Natural killer cell (primary cell): ENCODE results near the gene KLK10. TPM values are rescaled to one million over a fixed set of nuclear protein-coding genes. Genes with fewer than 3 reads are reported as not detected.

Source experiments
- ATAC-seq, 3 donors: fragments of 150-1000 bp in 2 of 3; fragments of 200-7000 bp in 1 of 3; cut with Tn5 transposase; 1 replicate in 1 of 3; 2 replicates in 2 of 3; pipeline ENCODE4 v1.10.0; 2021; ENCODE audit warnings: mild to moderate bottlenecking in 2 of 3, moderate library complexity in 2 of 3
- DNase-seq, 2 donors: peaks; one replicate each; pipeline versions ENCODE4 v3.0.0 to v3.0.0-alpha.2; 2013 to 2021; ENCODE audit warnings: mixed read lengths in 1 of 2
- H3K27ac ChIP-seq: one replicate; pipeline ENCODE4 v1.5.1; 2013; ENCODE audit warnings: mild to moderate bottlenecking, low read length
- H3K27me3 ChIP-seq: one replicate; pipeline ENCODE4 v1.6.1; 2013; ENCODE audit warnings: low read length; ENCODE audit not compliant: control insufficient read depth, insufficient read depth
- H3K36me3 ChIP-seq: one replicate; pipeline ENCODE4 v1.6.1; 2013; ENCODE audit warnings: low read length; ENCODE audit not compliant: control insufficient read depth, insufficient read depth
- H3K4me1 ChIP-seq: one replicate; pipeline ENCODE4 v1.6.1; 2013; ENCODE audit warnings: low read length; ENCODE audit not compliant: control insufficient read depth, insufficient read depth
- H3K4me3 ChIP-seq: one replicate; pipeline ENCODE4 v1.5.1; 2013; ENCODE audit warnings: low read length
- H3K9me3 ChIP-seq: one replicate; pipeline ENCODE4 v1.6.1; 2013; ENCODE audit warnings: low read length; ENCODE audit not compliant: control insufficient read depth, insufficient read depth
- H3K27ac Mint-ChIP-seq, 2 donors: one replicate each; pipeline ENCODE4 v1.8.0; 2022; ENCODE audit warnings: mild to moderate bottlenecking in 2 of 2, mixed read lengths in 2 of 2, moderate library complexity in 1 of 2
- H3K27me3 Mint-ChIP-seq, 2 donors: one replicate each; pipeline ENCODE4 v1.8.0; 2022; ENCODE audit warnings: low read depth in 2 of 2, mixed read lengths in 2 of 2
- H3K36me3 Mint-ChIP-seq: one replicate; pipeline ENCODE4 v1.8.0; 2022; ENCODE audit warnings: mixed read lengths
- H3K4me1 Mint-ChIP-seq, 2 donors: one replicate each; pipeline ENCODE4 v1.8.0; 2022; ENCODE audit warnings: mixed read lengths in 2 of 2
- H3K4me3 Mint-ChIP-seq: one replicate; pipeline ENCODE4 v1.8.0; 2022; ENCODE audit warnings: mild to moderate bottlenecking, moderate library complexity, mixed read lengths
- H3K9me3 Mint-ChIP-seq, 2 donors: one replicate each; pipeline ENCODE4 v1.8.0; 2022; ENCODE audit warnings: mixed read lengths in 2 of 2
- WGBS: methylation state at CpG from one replicate; pipeline ENCODE4 v1.1.7; 2013; ENCODE audit warnings: missing lambda C conversion rate; ENCODE audit not compliant: insufficient coverage; 5-methylcytosine and 5-hydroxymethylcytosine counted together
- intact Hi-C: fragments of 100-400 bp; cut with micrococcal nuclease; formaldehyde crosslinking; loops from one replicate; pipeline ENCODE4 v1.14.2; 2022
- total RNA-seq, 4 donors: library from RNA; stranded (reverse); fragments of 120-200 nt in 1 of 4; gene quantifications; one replicate each; pipeline versions ENCODE4 v1.2.3 to v1.2.4, GENCODE V29; 2013 to 2022
- TF ChIP-seq, protein P1 (sequence below): fragments of 200-600 bp; IDR thresholded peaks from one replicate; pipeline ENCODE4 v1.8.0; 2022; ENCODE audit warnings: antibody characterized with exemption

Gene KLK10
- total RNA-seq, 3 donors from 2014 or later (not counting 1 experiment from before 2014, with no cell fraction given), result not detected

DNA sequence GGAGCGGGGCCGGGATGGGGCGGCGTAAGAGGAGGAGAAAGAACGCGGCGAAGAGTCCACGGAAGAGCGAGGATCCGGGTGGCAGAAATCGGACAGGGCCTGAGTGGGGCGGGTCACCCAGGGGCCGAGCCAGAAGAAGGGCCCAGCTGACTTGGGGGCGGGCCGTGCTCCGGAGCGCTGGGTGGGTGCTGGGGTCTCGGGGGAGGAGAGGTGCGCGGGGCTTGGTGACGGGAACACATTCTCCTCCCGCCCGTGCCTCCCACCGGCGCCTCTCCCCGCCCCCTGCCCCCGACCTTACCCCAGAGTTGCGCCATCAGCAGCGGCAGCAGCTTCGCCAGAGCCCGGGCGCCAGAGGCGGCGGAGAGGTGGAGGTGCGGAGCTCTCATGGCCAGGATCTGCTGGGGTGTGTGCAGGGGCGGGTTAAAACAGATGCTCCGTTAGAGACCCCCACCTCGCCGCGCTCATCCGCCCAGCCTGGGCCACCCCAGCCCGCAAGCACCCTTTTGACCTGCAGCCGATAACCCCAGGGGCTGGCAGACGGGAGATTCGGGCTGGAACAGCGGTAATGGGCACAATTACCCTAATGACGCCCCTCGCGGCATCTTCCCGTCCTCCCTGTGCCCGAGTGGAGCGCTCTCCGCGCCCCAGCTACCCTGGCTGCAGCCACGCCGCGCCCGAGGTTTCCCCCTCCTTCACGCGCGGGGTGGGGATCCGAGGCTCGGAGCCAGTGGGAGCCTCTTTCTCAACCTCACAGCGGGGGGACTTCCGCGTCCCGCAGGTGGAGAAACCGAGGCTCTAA is 565 bp downstream of the KLK10 start:
- H3K4me1 Mint-ChIP-seq, result peaks cover 17 to 23% of the 10 kb centered on the region in 2 donors
- no peaks in the 10 kb centered on the region for H3K36me3 Mint-ChIP-seq
- Histone ChIP-seq H3K9me3 (no peaks in the 10 kb centered on the region), H3K27ac (no peak overlapping the region), H3K4me3 (no peak overlapping the region), H3K27me3 (peaks cover 25% of the 10 kb centered on the region), H3K4me1 (peaks cover 28% of the 10 kb centered on the region), H3K36me3 (no peaks in the 10 kb centered on the region)
- ATAC-seq, result peak in 2 of 3 donors; percentile 29 to 39
- no peaks in the 10 kb centered on the region for H3K9me3 Mint-ChIP-seq
- WGBS, result 3% methylated on average over 63 of the region's 68 CpGs
- TF ChIP-seq, protein P1, sequence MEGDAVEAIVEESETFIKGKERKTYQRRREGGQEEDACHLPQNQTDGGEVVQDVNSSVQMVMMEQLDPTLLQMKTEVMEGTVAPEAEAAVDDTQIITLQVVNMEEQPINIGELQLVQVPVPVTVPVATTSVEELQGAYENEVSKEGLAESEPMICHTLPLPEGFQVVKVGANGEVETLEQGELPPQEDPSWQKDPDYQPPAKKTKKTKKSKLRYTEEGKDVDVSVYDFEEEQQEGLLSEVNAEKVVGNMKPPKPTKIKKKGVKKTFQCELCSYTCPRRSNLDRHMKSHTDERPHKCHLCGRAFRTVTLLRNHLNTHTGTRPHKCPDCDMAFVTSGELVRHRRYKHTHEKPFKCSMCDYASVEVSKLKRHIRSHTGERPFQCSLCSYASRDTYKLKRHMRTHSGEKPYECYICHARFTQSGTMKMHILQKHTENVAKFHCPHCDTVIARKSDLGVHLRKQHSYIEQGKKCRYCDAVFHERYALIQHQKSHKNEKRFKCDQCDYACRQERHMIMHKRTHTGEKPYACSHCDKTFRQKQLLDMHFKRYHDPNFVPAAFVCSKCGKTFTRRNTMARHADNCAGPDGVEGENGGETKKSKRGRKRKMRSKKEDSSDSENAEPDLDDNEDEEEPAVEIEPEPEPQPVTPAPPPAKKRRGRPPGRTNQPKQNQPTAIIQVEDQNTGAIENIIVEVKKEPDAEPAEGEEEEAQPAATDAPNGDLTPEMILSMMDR, result no peak
- no peak for DNase-seq
- H3K4me3 Mint-ChIP-seq, result peak overlapping the region; percentile 85
- no peak overlapping the region for H3K27ac Mint-ChIP-seq
- intact Hi-C loops, result no loop called here
- H3K27me3 Mint-ChIP-seq, result peaks cover 50 to 54% of the 10 kb centered on the region in 2 donors

DNA sequence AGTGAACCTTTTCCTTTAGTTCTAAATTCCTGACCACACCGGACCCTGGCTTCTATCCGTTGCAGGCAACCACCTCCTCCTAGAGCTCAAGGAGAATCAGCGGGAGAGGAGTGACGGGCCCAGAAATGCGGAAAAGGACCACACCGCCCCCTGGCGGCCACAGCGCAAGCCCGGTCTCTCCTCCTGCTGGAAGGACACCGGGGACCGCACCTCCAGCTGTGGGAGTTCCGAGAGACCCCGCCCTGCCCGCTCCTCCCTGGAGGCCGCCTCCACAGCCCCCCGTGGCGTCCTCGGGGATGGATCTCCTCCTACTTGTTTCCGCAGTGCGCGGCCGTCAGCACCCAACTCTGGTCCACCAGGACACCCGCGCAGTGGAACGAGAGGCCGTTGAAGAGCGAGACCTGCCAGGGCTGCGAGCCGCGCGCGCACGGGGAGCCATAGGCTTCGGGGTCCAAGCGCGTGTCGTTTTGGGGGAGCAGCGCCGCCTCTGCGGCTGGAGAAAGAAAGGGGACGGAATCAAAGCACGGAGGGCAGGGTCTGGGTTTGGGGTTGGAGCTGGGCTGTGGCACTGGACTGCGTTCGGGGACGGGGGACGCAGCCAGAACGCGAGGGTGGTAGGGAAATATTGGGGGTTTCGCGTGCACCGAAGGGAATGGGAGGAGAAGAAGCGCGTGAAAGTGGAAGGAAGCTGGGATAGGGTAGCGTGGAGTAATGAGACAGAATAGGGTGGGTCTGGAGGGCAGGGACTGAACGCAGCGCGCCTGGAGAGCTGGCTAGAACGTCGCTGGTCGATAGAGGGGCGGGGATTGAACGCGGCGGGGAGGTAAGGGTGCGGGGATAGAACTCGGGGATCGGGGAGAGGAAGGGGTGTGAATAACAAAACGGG is 2.5 kb downstream of the KLK10 start:
- peaks cover 28% of the 10 kb centered on the region for H3K4me1 ChIP-seq
- Mint-ChIP-seq H3K4me3 (peak overlapping the region; percentile 74), H3K36me3 (no peaks in the 10 kb centered on the region), H3K27me3 (peaks cover 46 to 63% of the 10 kb centered on the region in 2 donors), H3K27ac (no peak overlapping the region), H3K9me3 (no peaks in the 10 kb centered on the region), H3K4me1 (peaks cover 17 to 23% of the 10 kb centered on the region in 2 donors)
- peaks cover 24% of the 10 kb centered on the region for H3K27me3 ChIP-seq
- H3K36me3 ChIP-seq, result no peaks in the 10 kb centered on the region
- WGBS, result 4% methylated on average over 68 of the region's 68 CpGs
- no peak overlapping the region for H3K27ac ChIP-seq
- H3K9me3 ChIP-seq, result no peaks in the 10 kb centered on the region
- DNase-seq, result peak; percentile 39 to 64
- TF ChIP-seq, protein P1, result peak; percentile 74
- intact Hi-C loops, result no loop called here
- no peak overlapping the region for H3K4me3 ChIP-seq
- ATAC-seq, result peak in 2 of 3 donors; percentile 29 to 58

DNA sequence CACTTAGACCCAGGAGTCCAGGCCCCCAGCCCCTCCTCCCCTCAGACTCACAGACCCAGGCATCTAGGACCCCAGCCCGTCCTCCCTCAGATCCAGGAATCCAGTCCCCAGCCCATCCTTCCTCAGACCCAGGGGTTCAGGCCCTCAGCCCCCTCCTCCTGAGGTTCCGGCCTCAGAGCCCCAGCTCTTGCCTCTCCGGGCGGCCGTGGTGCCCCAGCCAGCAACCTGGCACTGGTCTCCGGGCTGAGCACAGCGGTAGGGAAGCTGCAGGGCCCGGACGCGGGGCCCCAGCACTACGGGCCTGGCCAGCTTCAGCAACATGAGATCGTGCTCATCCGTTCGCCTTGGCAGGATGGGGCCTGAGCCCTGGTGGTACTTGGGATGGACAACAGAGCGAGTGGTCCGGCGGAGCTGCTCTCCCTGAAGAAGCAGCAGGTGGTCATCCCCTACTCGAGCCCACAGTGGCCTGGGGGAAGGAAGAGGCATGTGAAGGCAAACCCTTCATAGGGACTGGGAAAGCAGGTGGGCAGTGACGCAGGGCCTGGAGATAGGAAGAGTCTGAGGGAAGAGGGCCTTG is 3.7 kb downstream of the KLK10 start:
- Histone ChIP-seq H3K4me3 (no peak overlapping the region), H3K36me3 (no peaks in the 10 kb centered on the region), H3K27me3 (peaks cover 24% of the 10 kb centered on the region), H3K27ac (no peak overlapping the region), H3K4me1 (peaks cover 28% of the 10 kb centered on the region), H3K9me3 (no peaks in the 10 kb centered on the region)
- Mint-ChIP-seq H3K9me3 (no peaks in the 10 kb centered on the region), H3K27ac (no peak overlapping the region), H3K36me3 (no peaks in the 10 kb centered on the region), H3K4me1 (peaks cover 17 to 23% of the 10 kb centered on the region in 2 donors), H3K27me3 (peaks cover 50 to 69% of the 10 kb centered on the region in 2 donors), H3K4me3 (peak overlapping the region; percentile 37)
- DNase-seq (no peak), ATAC-seq (no peak)
- 87% methylated on average over 19 of the region's 19 CpGs for WGBS
- intact Hi-C loops, result no loop called here
- TF ChIP-seq, protein P1, result no peak
